Left ventricle myocardium superior (tissue), 1 donor: ENCODE data around the gene CGNL1. TPM values are rescaled to one million over a fixed set of nuclear protein-coding genes. Genes with fewer than 3 reads are reported as not detected.

ENCODE experiments used
- ATAC-seq: fragments of 200-7000 bp; cut with Tn5 transposase; one replicate; pipeline ENCODE4 v1.9.1; 2020; ENCODE audit warnings: mild to moderate bottlenecking, moderate library complexity
- DNase-seq: peaks from one replicate; pipeline ENCODE4 v3.0.0-alpha.2; 2020
- intact Hi-C: fragments of 100-400 bp; cut with micrococcal nuclease; formaldehyde crosslinking; loops from one replicate; pipeline ENCODE4 v1.11.0; 2022
- total RNA-seq: library from RNA; stranded (reverse); fragmentation: NEBNext Ultra II Directional; extraction: Animal tissue kit (Norgen Biotek cat#: 25700); gene quantifications from one replicate; pipeline ENCODE4 v1.2.1, GENCODE V29; 2021
- donor health status: DM: no; HTN: yes; CAD: no; lungs with severe emphysema.

CGNL1 gene
- total RNA-seq, 1 donor from 2014 or later, result 15.2 TPM

- intact Hi-C loops, result no loop called here
- no peak for ATAC-seq
- DNase-seq, result no peak
Observed at GRCh38 chr15:57440167-57440566, 63.9 kb downstream of the CGNL1 start.

- ATAC-seq, result peak; percentile 57
- intact Hi-C loops, result no loop called here
- DNase-seq, result no peak
Observed at GRCh38 chr15:57440799-57441198, 64.5 kb downstream of the CGNL1 start.

- no peak for ATAC-seq
- DNase-seq, result no peak
- intact Hi-C loops, result no loop called here
Observed at GRCh38 chr15:57442335-57442734, 66.0 kb downstream of the CGNL1 start.

- intact Hi-C loops, result no loop called here
- no peak for ATAC-seq
- no peak for DNase-seq
Observed at GRCh38 chr15:57443486-57443885, 67.2 kb downstream of the CGNL1 start.

- intact Hi-C loops, result no loop called here
- peak; percentile 53 for ATAC-seq
Observed at GRCh38 chr15:57444877-57445513, 68.7 kb downstream of the CGNL1 start.

GRCh38 chr15:57445872-57446271 lies 69.6 kb downstream of the CGNL1 start:
- DNase-seq, result no peak
- intact Hi-C loops, result no loop called here
- no peak for ATAC-seq

More at GRCh38 chr15:57444877-57445513, 68.7 kb downstream of the CGNL1 start:
- DNase-seq, result no peak

- DNase-seq, result no peak
- intact Hi-C loops, result no loop called here
- ATAC-seq, result no peak
Observed at GRCh38 chr15:57446393-57446792, 70.1 kb downstream of the CGNL1 start.

GRCh38 chr15:57451555-57451954 lies 75.2 kb downstream of the CGNL1 start:
- DNase-seq, result no peak
- intact Hi-C loops, result no loop called here
- no peak for ATAC-seq

- intact Hi-C loops, result no loop called here
- DNase-seq (no peak), ATAC-seq (no peak)
Observed at GRCh38 chr15:57452090-57452754, 75.9 kb downstream of the CGNL1 start.

- intact Hi-C loops, result no loop called here
- DNase-seq (no peak), ATAC-seq (no peak)
Observed at GRCh38 chr15:57455929-57456328, 79.6 kb downstream of the CGNL1 start.

GRCh38 chr15:57456559-57456958 lies 80.3 kb downstream of the CGNL1 start:
- ATAC-seq (no peak), DNase-seq (no peak)
- intact Hi-C loops, result no loop called here

GRCh38 chr15:57457726-57458125 lies 81.4 kb downstream of the CGNL1 start:
- intact Hi-C loops, result no loop called here
- DNase-seq (no peak), ATAC-seq (no peak)

- intact Hi-C loops, result no loop called here
- DNase-seq (no peak), ATAC-seq (peak; percentile 58)
Observed at GRCh38 chr15:57458356-57458781, 82.1 kb downstream of the CGNL1 start.

GRCh38 chr15:57460208-57460816 lies 84.0 kb downstream of the CGNL1 start:
- intact Hi-C loops, result no loop called here

GRCh38 chr15:57461541-57461940 lies 85.2 kb downstream of the CGNL1 start:
- ATAC-seq (no peak), DNase-seq (no peak)
- intact Hi-C loops, result no loop called here

More at GRCh38 chr15:57460208-57460816, 84.0 kb downstream of the CGNL1 start:
- ATAC-seq, result no peak
- DNase-seq, result no peak

- intact Hi-C loops, result no loop called here
- ATAC-seq (no peak), DNase-seq (no peak)
Observed at GRCh38 chr15:57462381-57462780, 86.1 kb downstream of the CGNL1 start.

- intact Hi-C loops, result no loop called here
- ATAC-seq (no peak), DNase-seq (no peak)
Observed at GRCh38 chr15:57463360-57463759, 87.1 kb downstream of the CGNL1 start.

- intact Hi-C loops, result no loop called here
- no peak for DNase-seq
- ATAC-seq, result no peak
Observed at GRCh38 chr15:57464480-57464879, 88.2 kb downstream of the CGNL1 start.

GRCh38 chr15:57468486-57468885 lies 92.2 kb downstream of the CGNL1 start:
- DNase-seq, result no peak
- peak; percentile 50 for ATAC-seq
- intact Hi-C loops, result no loop called here

- intact Hi-C loops, result no loop called here
- DNase-seq, result no peak
- ATAC-seq, result no peak
Observed at GRCh38 chr15:57470543-57470942, 94.2 kb downstream of the CGNL1 start.

- DNase-seq (no peak), ATAC-seq (no peak)
- intact Hi-C loops, result no loop called here
Observed at GRCh38 chr15:57472861-57473260, 96.6 kb downstream of the CGNL1 start.
